K562 (cell line): ENCODE data around the gene ANTKMT. TPM values are rescaled to one million over a fixed set of nuclear protein-coding genes. Genes with fewer than 3 reads are reported as not detected.

Source experiments
- ELK1 ChIP-seq: sonication (generic); formaldehyde crosslinking; IDR thresholded peaks from 2 replicates; pipeline ENCODE4 v1.8.1; 2022; ENCODE audit warnings: missing genetic modification reagents
- ETV6 ChIP-seq, 3 experiments: fragments of 150-350 bp in 1 of 3; sonication (generic) in 1 of 3; formaldehyde crosslinking in 1 of 3; IDR thresholded peaks; 2 replicates each; pipeline versions ENCODE4 v1.6.1 to v1.8.0; 2014 to 2022; ENCODE audit warnings: borderline replicate concordance in 2 of 3, low read depth in 2 of 3, antibody characterized with exemption in 1 of 3, low read length in 1 of 3, mild to moderate bottlenecking in 1 of 3, missing genetic modification reagents in 1 of 3
- FOXJ2 ChIP-seq: fragments of 200-800 bp; sonication (Bioruptor generic); IDR thresholded peaks from 2 replicates; pipeline ENCODE4 v1.6.1; 2016; ENCODE audit warnings: missing genetic modification characterization, missing compliant biosample characterization
- RFX7 ChIP-seq: fragments of 250-450 bp; sonication (Bioruptor Pico); IDR thresholded peaks from 2 replicates; pipeline ENCODE4 v1.5.1; 2021; ENCODE audit warnings: mild to moderate bottlenecking
- ZBTB7A ChIP-seq: IDR thresholded peaks from 2 replicates; pipeline ENCODE4 v1.6.1; 2011; ENCODE audit warnings: low read depth, mild to moderate bottlenecking, low read length, moderate library complexity, borderline replicate concordance; ENCODE audit not compliant: control insufficient read depth
- ZNF740 ChIP-seq, 3 experiments: fragments of 200-800 bp in 1 of 3; sonication (Bioruptor generic) in 1 of 3; sonication (generic) in 1 of 3; formaldehyde crosslinking in 1 of 3; IDR thresholded peaks; 2 replicates each; pipeline versions ENCODE4 v1.6.1 to v1.8.0; 2016 to 2022; ENCODE audit warnings: mild to moderate bottlenecking in 2 of 3, missing compliant biosample characterization in 2 of 3, missing genetic modification characterization in 2 of 3, missing genetic modification reagents in 1 of 3
- polyA plus RNA-seq, 8 experiments: library from polyadenylated mRNA; depleted of rRNA in 4 of 8; stranded (reverse) in 5 of 8; unstranded in 3 of 8; fragments of >200 nt; fragmentation: Nextera tagmentation in 2 of 8; fragmentation: Illumina TruSeq in 1 of 8; extraction: Ambion mirVana in 2 of 8; extraction: Trizol in 1 of 8; gene quantifications; 2 replicates each; pipeline versions ENCODE4 v1.2.1 to v1.2.3, GENCODE V29; 2011 to 2014; ENCODE audit warnings: inconsistent platforms in 1 of 8, missing spikeins in 1 of 8
- total RNA-seq, 7 experiments: library from RNA; depleted of rRNA in 6 of 7; stranded (reverse); fragments of >200 nt in 6 of 7; fragmentation: Illumina TruSeq in 2 of 7; extraction: Trizol in 2 of 7; gene quantifications; 2 replicates each; pipeline versions ENCODE4 v1.2.1 to v1.2.3, GENCODE V29; 2011 to 2021; ENCODE audit warnings: low replicate concordance in 1 of 7
- TF ChIP-seq, protein P1 (sequence below), 3 experiments: IDR thresholded peaks in 2 of 3; conservative IDR thresholded peaks in 1 of 3; 2 replicates each; pipeline ENCODE4 v1.5.1; 2011 to 2012; ENCODE audit warnings: low read length in 3 of 3, mild to moderate bottlenecking in 3 of 3, control low read depth in 2 of 3, improper control_type of control experiment in 1 of 3, inconsistent platforms in 1 of 3, low read depth in 1 of 3, mixed read lengths in 1 of 3, moderate library complexity in 1 of 3; ENCODE audit not compliant: insufficient read depth in 2 of 3
- TF ChIP-seq, protein P2 (sequence below): fragments of 450-650 bp; IDR thresholded peaks from 2 replicates; pipeline ENCODE4 v1.6.1; 2016; ENCODE audit warnings: mild to moderate bottlenecking, moderate library complexity

Gene ANTKMT
- total and polyA plus RNA-seq, 9 of the 15 experiments (the other 6 are each of a cell fraction or from before 2014, with no cell fraction given): 0.58 to 217 (median 19.1) TPM

DNA sequence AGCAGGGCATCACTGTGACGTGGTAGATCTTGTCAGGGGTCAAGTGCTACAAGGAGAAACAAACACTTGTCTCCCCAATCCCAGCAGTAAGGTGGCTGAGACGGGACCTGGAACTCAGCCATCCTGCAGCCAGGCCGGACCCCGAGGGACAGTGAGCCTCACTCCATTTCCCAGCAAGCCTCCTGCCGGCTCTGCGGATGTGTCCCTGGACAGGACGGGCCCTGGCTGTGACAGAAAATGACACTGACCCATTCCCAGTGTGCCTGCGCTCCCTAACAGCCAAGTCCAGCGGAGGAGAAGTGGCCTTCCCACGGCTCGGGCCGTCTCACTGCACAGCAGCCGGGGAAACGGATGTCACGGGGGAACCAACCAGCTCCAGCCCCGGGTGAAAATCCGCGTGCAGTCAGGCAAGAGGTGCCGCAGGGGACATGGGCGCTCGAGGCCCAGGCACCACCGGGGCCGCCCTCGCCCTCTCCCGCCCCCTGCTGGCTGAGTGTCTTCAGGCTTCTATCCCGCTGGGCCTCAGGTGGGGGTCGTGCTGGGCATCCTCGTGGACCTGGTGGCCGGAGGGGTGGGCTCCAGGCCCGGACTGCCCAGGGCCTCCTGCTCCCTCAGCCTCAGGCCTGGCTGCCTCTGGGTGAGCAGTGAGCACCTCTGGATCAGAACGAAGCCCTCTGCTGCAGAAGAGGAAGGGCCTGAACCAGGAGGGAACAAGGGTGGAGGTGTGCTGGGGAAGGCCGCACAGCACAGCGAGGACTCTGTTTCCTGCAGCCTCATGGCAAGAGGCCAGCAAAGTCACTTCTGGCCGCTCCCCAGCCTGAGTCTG lies 12.6 kb downstream of the ANTKMT start (continued):
- TF ChIP-seq ZNF740 (CRISPR knock-in tag; IDR thresholded peaks at IDR 0.05) (0 out of 2 replicates have a peak, but pooled peaks have one; percentile 32), ZNF740 (tag; IDR thresholded peaks at IDR 0.05) (no peak), ELK1 (CRISPR knock-in tag) (no peak), ETV6 (IDR thresholded peaks at IDR 0.05; ENCODE audit: borderline replicate concordance in 1 of 2, low read depth in 2 of 2, low read length in 1 of 2) (no peak), ETV6 (CRISPR knock-in tag; IDR thresholded peaks at IDR 0.05; ENCODE audit: borderline replicate concordance) (no peak), RFX7 (CRISPR knock-in tag) (no peak), FOXJ2 (tag) (no peak), ZBTB7A (peak; percentile 55; the same call in 1 of the 2 replicates)
- TF ChIP-seq, protein P1, sequence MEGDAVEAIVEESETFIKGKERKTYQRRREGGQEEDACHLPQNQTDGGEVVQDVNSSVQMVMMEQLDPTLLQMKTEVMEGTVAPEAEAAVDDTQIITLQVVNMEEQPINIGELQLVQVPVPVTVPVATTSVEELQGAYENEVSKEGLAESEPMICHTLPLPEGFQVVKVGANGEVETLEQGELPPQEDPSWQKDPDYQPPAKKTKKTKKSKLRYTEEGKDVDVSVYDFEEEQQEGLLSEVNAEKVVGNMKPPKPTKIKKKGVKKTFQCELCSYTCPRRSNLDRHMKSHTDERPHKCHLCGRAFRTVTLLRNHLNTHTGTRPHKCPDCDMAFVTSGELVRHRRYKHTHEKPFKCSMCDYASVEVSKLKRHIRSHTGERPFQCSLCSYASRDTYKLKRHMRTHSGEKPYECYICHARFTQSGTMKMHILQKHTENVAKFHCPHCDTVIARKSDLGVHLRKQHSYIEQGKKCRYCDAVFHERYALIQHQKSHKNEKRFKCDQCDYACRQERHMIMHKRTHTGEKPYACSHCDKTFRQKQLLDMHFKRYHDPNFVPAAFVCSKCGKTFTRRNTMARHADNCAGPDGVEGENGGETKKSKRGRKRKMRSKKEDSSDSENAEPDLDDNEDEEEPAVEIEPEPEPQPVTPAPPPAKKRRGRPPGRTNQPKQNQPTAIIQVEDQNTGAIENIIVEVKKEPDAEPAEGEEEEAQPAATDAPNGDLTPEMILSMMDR (IDR thresholded peaks at IDR 0.05 in 2 of 3, conservative IDR thresholded peaks at IDR 0.05 in 1 of 3; ENCODE audit: insufficient read depth in 2 of 3, low read depth in 1 of 3, low read length in 3 of 3): peak; percentile 59 to 79 (median 74)
- TF ChIP-seq, protein P2, sequence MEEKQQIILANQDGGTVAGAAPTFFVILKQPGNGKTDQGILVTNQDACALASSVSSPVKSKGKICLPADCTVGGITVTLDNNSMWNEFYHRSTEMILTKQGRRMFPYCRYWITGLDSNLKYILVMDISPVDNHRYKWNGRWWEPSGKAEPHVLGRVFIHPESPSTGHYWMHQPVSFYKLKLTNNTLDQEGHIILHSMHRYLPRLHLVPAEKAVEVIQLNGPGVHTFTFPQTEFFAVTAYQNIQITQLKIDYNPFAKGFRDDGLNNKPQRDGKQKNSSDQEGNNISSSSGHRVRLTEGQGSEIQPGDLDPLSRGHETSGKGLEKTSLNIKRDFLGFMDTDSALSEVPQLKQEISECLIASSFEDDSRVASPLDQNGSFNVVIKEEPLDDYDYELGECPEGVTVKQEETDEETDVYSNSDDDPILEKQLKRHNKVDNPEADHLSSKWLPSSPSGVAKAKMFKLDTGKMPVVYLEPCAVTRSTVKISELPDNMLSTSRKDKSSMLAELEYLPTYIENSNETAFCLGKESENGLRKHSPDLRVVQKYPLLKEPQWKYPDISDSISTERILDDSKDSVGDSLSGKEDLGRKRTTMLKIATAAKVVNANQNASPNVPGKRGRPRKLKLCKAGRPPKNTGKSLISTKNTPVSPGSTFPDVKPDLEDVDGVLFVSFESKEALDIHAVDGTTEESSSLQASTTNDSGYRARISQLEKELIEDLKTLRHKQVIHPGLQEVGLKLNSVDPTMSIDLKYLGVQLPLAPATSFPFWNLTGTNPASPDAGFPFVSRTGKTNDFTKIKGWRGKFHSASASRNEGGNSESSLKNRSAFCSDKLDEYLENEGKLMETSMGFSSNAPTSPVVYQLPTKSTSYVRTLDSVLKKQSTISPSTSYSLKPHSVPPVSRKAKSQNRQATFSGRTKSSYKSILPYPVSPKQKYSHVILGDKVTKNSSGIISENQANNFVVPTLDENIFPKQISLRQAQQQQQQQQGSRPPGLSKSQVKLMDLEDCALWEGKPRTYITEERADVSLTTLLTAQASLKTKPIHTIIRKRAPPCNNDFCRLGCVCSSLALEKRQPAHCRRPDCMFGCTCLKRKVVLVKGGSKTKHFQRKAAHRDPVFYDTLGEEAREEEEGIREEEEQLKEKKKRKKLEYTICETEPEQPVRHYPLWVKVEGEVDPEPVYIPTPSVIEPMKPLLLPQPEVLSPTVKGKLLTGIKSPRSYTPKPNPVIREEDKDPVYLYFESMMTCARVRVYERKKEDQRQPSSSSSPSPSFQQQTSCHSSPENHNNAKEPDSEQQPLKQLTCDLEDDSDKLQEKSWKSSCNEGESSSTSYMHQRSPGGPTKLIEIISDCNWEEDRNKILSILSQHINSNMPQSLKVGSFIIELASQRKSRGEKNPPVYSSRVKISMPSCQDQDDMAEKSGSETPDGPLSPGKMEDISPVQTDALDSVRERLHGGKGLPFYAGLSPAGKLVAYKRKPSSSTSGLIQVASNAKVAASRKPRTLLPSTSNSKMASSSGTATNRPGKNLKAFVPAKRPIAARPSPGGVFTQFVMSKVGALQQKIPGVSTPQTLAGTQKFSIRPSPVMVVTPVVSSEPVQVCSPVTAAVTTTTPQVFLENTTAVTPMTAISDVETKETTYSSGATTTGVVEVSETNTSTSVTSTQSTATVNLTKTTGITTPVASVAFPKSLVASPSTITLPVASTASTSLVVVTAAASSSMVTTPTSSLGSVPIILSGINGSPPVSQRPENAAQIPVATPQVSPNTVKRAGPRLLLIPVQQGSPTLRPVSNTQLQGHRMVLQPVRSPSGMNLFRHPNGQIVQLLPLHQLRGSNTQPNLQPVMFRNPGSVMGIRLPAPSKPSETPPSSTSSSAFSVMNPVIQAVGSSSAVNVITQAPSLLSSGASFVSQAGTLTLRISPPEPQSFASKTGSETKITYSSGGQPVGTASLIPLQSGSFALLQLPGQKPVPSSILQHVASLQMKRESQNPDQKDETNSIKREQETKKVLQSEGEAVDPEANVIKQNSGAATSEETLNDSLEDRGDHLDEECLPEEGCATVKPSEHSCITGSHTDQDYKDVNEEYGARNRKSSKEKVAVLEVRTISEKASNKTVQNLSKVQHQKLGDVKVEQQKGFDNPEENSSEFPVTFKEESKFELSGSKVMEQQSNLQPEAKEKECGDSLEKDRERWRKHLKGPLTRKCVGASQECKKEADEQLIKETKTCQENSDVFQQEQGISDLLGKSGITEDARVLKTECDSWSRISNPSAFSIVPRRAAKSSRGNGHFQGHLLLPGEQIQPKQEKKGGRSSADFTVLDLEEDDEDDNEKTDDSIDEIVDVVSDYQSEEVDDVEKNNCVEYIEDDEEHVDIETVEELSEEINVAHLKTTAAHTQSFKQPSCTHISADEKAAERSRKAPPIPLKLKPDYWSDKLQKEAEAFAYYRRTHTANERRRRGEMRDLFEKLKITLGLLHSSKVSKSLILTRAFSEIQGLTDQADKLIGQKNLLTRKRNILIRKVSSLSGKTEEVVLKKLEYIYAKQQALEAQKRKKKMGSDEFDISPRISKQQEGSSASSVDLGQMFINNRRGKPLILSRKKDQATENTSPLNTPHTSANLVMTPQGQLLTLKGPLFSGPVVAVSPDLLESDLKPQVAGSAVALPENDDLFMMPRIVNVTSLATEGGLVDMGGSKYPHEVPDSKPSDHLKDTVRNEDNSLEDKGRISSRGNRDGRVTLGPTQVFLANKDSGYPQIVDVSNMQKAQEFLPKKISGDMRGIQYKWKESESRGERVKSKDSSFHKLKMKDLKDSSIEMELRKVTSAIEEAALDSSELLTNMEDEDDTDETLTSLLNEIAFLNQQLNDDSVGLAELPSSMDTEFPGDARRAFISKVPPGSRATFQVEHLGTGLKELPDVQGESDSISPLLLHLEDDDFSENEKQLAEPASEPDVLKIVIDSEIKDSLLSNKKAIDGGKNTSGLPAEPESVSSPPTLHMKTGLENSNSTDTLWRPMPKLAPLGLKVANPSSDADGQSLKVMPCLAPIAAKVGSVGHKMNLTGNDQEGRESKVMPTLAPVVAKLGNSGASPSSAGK: no peak
